T1000 (cell line): Measurements from ENCODE around the gene CBX2.
A peak's percentile ranks its signal among the peaks of the same experiment; 100 is the strongest.

Source experiments
- DNase-seq: peaks from one replicate; lab custom pipeline; 2025; ENCODE audit warnings: mixed read lengths; lab: John Stamatoyannopoulos, UW

Gene CBX2

GRCh38 chr17:79777894-79778503, at the start of gene CBX2:
CBX2 (plus strand) TSS chr17:79778148; CDS start chr17:79778236, 88 bp downstream.
- DNase-seq: peak; percentile 67

GRCh38 chr17:79728169-79728907, 49.6 kb upstream of the CBX2 start:
- DNase-seq: peak; percentile 71

GRCh38 chr17:79728908-79729471, 49.0 kb upstream of the CBX2 start:
- DNase-seq: no peak

GRCh38 chr17:79729761-79730160, 48.2 kb upstream of the CBX2 start:
- DNase-seq: no peak

- no peak for DNase-seq
These were observed 47.5 kb upstream of the CBX2 start for GRCh38 chr17:79730437-79730768.

- DNase-seq: no peak
These were observed 47.0 kb upstream of the CBX2 start, which contains the start of gene ENPP7 for GRCh38 chr17:79730769-79731483. ENPP7 (plus strand) TSS chr17:79730943; CDS start chr17:79731140, 197 bp downstream.

- DNase-seq: no peak
These were observed 45.7 kb upstream of the CBX2 start for GRCh38 chr17:79732254-79732653.

GRCh38 chr17:79732804-79733691, 44.9 kb upstream of the CBX2 start:
- DNase-seq: no peak

GRCh38 chr17:79733692-79734070, 44.3 kb upstream of the CBX2 start:
- no peak for DNase-seq

- no peak for DNase-seq
These were observed 42.9 kb upstream of the CBX2 start for GRCh38 chr17:79735096-79735495.

- no peak for DNase-seq
These were observed 40.7 kb upstream of the CBX2 start for GRCh38 chr17:79737046-79737921.

- DNase-seq: no peak
These were observed 39.9 kb upstream of the CBX2 start for GRCh38 chr17:79737922-79738578.

- no peak for DNase-seq
These were observed 39.3 kb upstream of the CBX2 start for GRCh38 chr17:79738643-79739042.

GRCh38 chr17:79739148-79740062, 38.5 kb upstream of the CBX2 start:
- DNase-seq: no peak

- DNase-seq: no peak
These were observed 37.5 kb upstream of the CBX2 start for GRCh38 chr17:79740413-79740812.

GRCh38 chr17:79741401-79741750, 36.6 kb upstream of the CBX2 start:
- DNase-seq: no peak

GRCh38 chr17:79741751-79742588, 36.0 kb upstream of the CBX2 start:
- DNase-seq: peak; percentile 20

GRCh38 chr17:79742589-79742918, 35.4 kb upstream of the CBX2 start:
- DNase-seq: no peak
